ENCODE data around the gene SLC37A1.

The SLC37A1 gene

GRCh38 chr21:42474043-42474831, 39.4 kb upstream of the SLC37A1 start:
- H3K27ac ChIP-seq = peak overlapping the region; percentile 77
- TF ChIP-seq CTCF (conservative IDR thresholded peaks at IDR 0.05) (no peak), ZFX (IDR thresholded peaks at IDR 0.05) (no peak)

GRCh38 chr21:42475036-42475435, 38.6 kb upstream of the SLC37A1 start:
- TF ChIP-seq CTCF (conservative IDR thresholded peaks at IDR 0.05) (no peak), ZFX (IDR thresholded peaks at IDR 0.05) (no peak)
- H3K27ac ChIP-seq = peak overlapping the region; percentile 77

GRCh38 chr21:42475526-42476387, 37.9 kb upstream of the SLC37A1 start:
- no peak for TF ChIP-seq ZFX (IDR thresholded peaks at IDR 0.05)
- TF ChIP-seq CTCF (conservative IDR thresholded peaks at IDR 0.05) = no peak
- peak overlapping the region; percentile 77 for H3K27ac ChIP-seq

- TF ChIP-seq ZFX (IDR thresholded peaks at IDR 0.05) (no peak), CTCF (conservative IDR thresholded peaks at IDR 0.05) (no peak)
- no peak overlapping the region for H3K27ac ChIP-seq
Observed at GRCh38 chr21:42476388-42477331, 37.0 kb upstream of the SLC37A1 start.

- TF ChIP-seq CTCF (conservative IDR thresholded peaks at IDR 0.05) (no peak), ZFX (IDR thresholded peaks at IDR 0.05) (no peak)
Observed at GRCh38 chr21:42478504-42478903, 35.1 kb upstream of the SLC37A1 start.

GRCh38 chr21:42479582-42479981, 34.1 kb upstream of the SLC37A1 start:
- TF ChIP-seq CTCF (conservative IDR thresholded peaks at IDR 0.05) (no peak), ZFX (IDR thresholded peaks at IDR 0.05) (no peak)
- H3K27ac ChIP-seq = no peak overlapping the region

More at GRCh38 chr21:42478504-42478903, 35.1 kb upstream of the SLC37A1 start:
- no peak overlapping the region for H3K27ac ChIP-seq

Data from C4-2B (cell line).